Central memory CD8-positive, alpha-beta T cell (primary cell): Measurements from ENCODE around the gene IDH3B.
A peak's percentile ranks its signal among the peaks of the same experiment; 100 is the strongest.

ENCODE experiments used
- ATAC-seq: fragments of 150-1000 bp; cut with Tn5 transposase; replicated peaks from 2 replicates; pipeline ENCODE4 v1.10.0; 2022; ENCODE audit warnings: mild to moderate bottlenecking, moderate FRiP score, moderate number of reproducible peaks; ENCODE audit not compliant: poor library complexity, severe bottlenecking; ENCODE audit errors: extremely low read depth
- DNase-seq, 2 donors: peaks; one replicate each; pipeline ENCODE4 v3.0.0; 2021; ENCODE audit warnings: low spot score in 2 of 2
- H3K27ac Mint-ChIP-seq: one replicate; pipeline ENCODE4 v1.8.0; 2022; ENCODE audit warnings: low read depth, mild to moderate bottlenecking, moderate library complexity, mixed read lengths
- H3K27me3 Mint-ChIP-seq: one replicate; pipeline ENCODE4 v1.8.0; 2022; ENCODE audit warnings: mixed read lengths
- H3K36me3 Mint-ChIP-seq: one replicate; pipeline ENCODE4 v1.8.0; 2022; ENCODE audit warnings: mild to moderate bottlenecking, moderate library complexity, mixed read lengths; ENCODE audit not compliant: insufficient read depth
- H3K4me1 Mint-ChIP-seq: one replicate; pipeline ENCODE4 v1.8.0; 2022; ENCODE audit warnings: mixed read lengths
- H3K4me3 Mint-ChIP-seq: one replicate; pipeline ENCODE4 v1.8.0; 2022; ENCODE audit warnings: mild to moderate bottlenecking, moderate library complexity, mixed read lengths
- H3K9me3 Mint-ChIP-seq: one replicate; pipeline ENCODE4 v1.8.0; 2022; ENCODE audit warnings: mixed read lengths

Gene IDH3B

DNA sequence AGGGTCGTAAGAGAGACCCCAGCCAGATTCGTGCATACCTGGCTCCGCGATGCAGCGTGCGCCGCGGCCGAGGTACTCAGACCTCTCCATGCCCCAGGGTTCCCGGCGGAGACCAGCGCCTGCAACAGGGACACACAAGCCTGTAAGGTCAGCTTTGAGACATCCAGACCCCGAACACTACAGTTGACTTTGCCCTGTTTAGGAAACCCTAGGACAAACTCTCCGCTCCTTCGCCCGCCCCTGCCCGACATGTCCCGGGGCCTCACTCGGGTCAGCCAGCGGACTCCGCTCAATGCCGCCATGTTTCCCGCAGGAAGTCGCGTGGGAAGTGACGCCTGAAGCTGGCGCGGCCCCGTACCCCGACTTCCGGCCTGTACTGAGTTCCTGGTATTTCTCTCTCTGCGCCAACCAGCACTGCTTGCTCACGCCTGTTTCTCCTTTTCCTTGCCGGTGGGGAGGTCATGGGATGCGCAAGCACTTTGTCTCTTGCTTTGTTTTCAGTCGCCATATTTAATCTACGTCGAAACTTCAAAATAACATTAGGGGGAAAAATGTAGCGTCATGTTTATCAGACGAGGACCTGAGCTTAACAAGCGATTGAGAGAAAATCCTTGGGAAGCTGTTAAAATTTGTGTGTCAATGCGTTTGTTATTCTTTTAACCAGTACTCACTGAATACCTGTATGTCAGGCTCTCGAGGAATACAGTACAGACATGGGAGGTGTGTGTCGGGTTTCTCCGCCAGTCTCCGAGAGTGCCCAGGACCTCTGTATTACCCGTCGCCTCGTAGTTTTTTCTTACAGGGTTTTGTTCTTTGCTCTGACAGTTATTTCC, at the start of gene IDH3B:
Gene IDH3B (minus strand): TSS at position 330 of the 833 bp plus-strand sequence. CDS start 28 bp downstream, at position 302.
- Mint-ChIP-seq H3K36me3 (peaks cover 28% of the 10 kb centered on the region), H3K27me3 (no peaks in the 10 kb centered on the region), H3K9me3 (no peaks in the 10 kb centered on the region), H3K27ac (peak within 1 kb of the TSS; percentile 92), H3K4me3 (peak within 1 kb of the TSS; percentile 93), H3K4me1 (peaks cover 21% of the 10 kb centered on the region)
- peak; percentile 98 for ATAC-seq
- peak; percentile 80 to 87 for DNase-seq

GRCh38 chr20:2713285-2713684, 49.3 kb upstream of the IDH3B start:
- ATAC-seq (no peak), DNase-seq (no peak)
- Mint-ChIP-seq H3K4me3 (no peak overlapping the region), H3K36me3 (no peaks in the 10 kb centered on the region), H3K4me1 (no peaks in the 10 kb centered on the region), H3K27me3 (no peaks in the 10 kb centered on the region), H3K27ac (no peak overlapping the region), H3K9me3 (no peaks in the 10 kb centered on the region)

- Mint-ChIP-seq H3K27me3 (peaks cover 16% of the 10 kb centered on the region), H3K9me3 (no peaks in the 10 kb centered on the region), H3K36me3 (peaks cover 3% of the 10 kb centered on the region), H3K4me1 (no peaks in the 10 kb centered on the region), H3K27ac (no peak overlapping the region), H3K4me3 (no peak overlapping the region)
- DNase-seq (no peak), ATAC-seq (no peak)
Measured at GRCh38 chr20:2709205-2709981, 45.4 kb upstream of the IDH3B start.

DNA sequence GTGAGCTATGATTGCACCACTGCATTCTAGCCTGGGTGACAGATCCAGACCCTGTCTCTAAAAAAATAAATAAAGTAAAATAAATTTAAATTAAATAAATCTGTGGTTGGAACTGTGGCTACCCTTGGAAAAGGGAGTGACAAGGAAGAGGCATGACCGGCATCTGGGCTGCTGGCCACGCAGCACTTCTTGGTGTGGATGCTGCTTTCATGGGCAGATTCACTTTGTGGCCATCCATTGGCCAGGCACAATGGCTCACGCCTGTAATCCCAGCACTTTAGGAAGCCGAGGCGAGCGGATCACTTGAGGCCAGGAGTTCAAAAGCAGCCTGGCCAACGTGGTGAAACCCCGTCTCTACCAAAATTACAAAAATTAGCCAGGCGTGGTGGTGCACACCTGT, 44.6 kb upstream of the IDH3B start:
- Mint-ChIP-seq H3K27me3 (peaks cover 16% of the 10 kb centered on the region), H3K36me3 (peaks cover 3% of the 10 kb centered on the region), H3K27ac (no peak overlapping the region), H3K4me1 (no peaks in the 10 kb centered on the region), H3K9me3 (no peaks in the 10 kb centered on the region), H3K4me3 (no peak overlapping the region)
- DNase-seq (no peak), ATAC-seq (no peak)

DNA sequence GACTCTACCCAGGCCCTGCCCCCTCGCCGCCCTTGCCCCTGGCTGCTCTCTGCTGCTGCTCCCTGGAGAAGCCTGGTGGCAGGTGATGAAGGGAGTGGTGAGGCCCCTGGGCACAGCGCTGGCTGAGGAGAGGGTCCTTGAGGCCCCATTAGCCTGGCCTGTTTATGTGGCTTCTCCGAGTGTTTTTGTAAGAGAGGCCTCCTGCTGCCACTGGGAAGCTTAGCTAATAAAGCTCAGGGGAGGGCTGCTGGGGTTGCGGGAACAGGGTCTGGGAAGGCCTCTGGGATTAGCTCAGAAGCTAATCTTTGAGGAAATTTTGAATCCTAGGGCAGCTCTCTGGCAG, 44.0 kb upstream of the IDH3B start:
- Mint-ChIP-seq H3K36me3 (peaks cover 3% of the 10 kb centered on the region), H3K4me3 (no peak overlapping the region), H3K27me3 (peaks cover 16% of the 10 kb centered on the region), H3K27ac (no peak overlapping the region), H3K9me3 (no peaks in the 10 kb centered on the region), H3K4me1 (no peaks in the 10 kb centered on the region)
- ATAC-seq (no peak), DNase-seq (no peak)

DNA sequence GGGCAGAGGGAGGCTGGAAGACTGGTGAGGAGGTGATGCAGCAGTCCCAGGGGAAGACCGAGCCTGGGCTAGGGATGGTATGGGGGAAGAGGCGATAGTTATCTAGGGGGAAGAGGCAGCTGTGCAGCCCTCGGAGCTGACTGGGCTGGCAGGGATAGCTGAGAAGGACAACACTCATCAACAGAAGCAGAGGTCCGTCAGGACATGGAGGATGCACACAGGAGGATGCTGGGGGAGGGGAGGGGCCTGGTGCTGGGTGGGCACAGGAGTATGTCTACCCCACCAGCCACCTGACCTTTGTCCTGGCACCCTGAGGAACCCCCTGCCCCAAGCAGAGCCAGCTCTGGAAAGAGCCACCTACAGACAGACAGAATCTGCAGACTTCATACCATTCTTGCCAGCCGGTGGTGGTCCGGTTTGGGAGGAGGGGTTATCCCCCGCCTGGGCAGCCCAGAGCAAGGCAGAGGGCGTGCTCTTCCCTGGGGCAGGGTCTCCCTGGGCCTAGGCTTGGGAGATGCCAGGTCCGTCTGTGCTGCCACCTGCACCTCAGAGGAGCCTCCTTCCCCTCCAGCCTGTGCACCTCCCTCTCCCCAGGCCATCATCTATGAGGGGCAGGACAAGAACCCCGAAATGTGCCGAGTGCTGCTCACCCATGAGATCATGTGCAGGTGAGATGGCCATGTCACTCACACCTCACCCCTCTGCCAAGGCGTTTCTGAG, 43.5 kb upstream of the IDH3B start:
- ATAC-seq (no peak), DNase-seq (no peak)
- H3K27ac Mint-ChIP-seq, result peak overlapping the region; percentile 3
- H3K27me3 Mint-ChIP-seq, result peaks cover 16% of the 10 kb centered on the region
- peaks cover 3% of the 10 kb centered on the region for H3K36me3 Mint-ChIP-seq
- H3K9me3 Mint-ChIP-seq, result no peaks in the 10 kb centered on the region
- H3K4me3 Mint-ChIP-seq, result no peak overlapping the region
- no peaks in the 10 kb centered on the region for H3K4me1 Mint-ChIP-seq

GRCh38 chr20:2706688-2707352, 42.8 kb upstream of the IDH3B start:
- Mint-ChIP-seq H3K9me3 (no peaks in the 10 kb centered on the region), H3K36me3 (peaks cover 3% of the 10 kb centered on the region), H3K27me3 (peaks cover 17% of the 10 kb centered on the region), H3K4me1 (no peaks in the 10 kb centered on the region), H3K27ac (peak overlapping the region; percentile 3), H3K4me3 (no peak overlapping the region)
- no peak for ATAC-seq
- DNase-seq, result no peak

DNA sequence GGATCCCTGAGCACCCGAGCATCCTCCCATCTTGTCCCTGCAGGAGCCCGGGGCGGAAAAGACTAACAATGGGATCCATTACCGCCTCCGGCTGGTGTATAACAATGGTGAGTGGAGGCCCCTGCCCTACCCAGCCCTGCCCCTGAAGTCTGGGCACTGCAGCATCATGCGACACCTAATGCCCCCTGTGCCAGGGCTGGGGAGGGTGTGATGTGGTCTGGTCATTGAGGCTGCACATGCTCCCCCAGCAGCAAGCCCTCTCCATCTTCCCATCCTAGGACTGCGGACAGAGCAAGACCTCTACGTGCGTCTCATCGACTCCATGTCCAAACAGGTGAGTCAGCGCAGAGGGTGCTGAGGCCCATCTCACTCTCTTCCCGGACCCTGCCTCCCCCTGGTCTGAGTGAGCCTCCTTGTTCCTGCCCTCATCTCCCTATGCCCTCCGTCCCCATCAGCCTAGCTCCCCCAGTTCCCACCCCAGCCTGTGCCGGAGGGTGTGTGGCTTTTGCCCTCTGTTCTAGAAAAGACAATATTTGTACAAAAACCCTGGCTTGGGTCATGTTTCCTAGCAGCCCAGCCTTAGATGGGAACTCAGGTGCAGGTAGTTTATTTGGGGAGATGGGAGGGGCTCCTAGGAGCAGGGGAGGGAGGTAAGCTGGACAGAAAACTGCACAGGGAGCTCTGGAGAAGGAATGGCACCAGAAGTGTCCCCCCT, 42.1 kb upstream of the IDH3B start:
- H3K9me3 Mint-ChIP-seq, result no peaks in the 10 kb centered on the region
- H3K27me3 Mint-ChIP-seq, result peaks cover 24% of the 10 kb centered on the region
- DNase-seq, result peak in 1 of 2 donors; percentile 7
- H3K27ac Mint-ChIP-seq, result no peak overlapping the region
- H3K36me3 Mint-ChIP-seq, result peaks cover 3% of the 10 kb centered on the region
- no peak for ATAC-seq
- H3K4me3 Mint-ChIP-seq, result no peak overlapping the region
- no peaks in the 10 kb centered on the region for H3K4me1 Mint-ChIP-seq

GRCh38 chr20:2703716-2704475, 39.9 kb upstream of the IDH3B start:
- H3K27me3 Mint-ChIP-seq, result peaks cover 36% of the 10 kb centered on the region
- no peaks in the 10 kb centered on the region for H3K9me3 Mint-ChIP-seq
- DNase-seq (no peak), ATAC-seq (no peak)
- H3K4me3 Mint-ChIP-seq, result no peak overlapping the region
- H3K27ac Mint-ChIP-seq, result no peak overlapping the region
- H3K36me3 Mint-ChIP-seq, result peaks cover 5% of the 10 kb centered on the region
- H3K4me1 Mint-ChIP-seq, result no peaks in the 10 kb centered on the region

GRCh38 chr20:2701671-2702081, 37.7 kb upstream of the IDH3B start:
- Mint-ChIP-seq H3K4me1 (no peaks in the 10 kb centered on the region), H3K9me3 (no peaks in the 10 kb centered on the region), H3K4me3 (no peak overlapping the region), H3K27me3 (peaks cover 42% of the 10 kb centered on the region), H3K36me3 (peaks cover 5% of the 10 kb centered on the region), H3K27ac (no peak overlapping the region)
- ATAC-seq, result no peak
- DNase-seq, result no peak

DNA sequence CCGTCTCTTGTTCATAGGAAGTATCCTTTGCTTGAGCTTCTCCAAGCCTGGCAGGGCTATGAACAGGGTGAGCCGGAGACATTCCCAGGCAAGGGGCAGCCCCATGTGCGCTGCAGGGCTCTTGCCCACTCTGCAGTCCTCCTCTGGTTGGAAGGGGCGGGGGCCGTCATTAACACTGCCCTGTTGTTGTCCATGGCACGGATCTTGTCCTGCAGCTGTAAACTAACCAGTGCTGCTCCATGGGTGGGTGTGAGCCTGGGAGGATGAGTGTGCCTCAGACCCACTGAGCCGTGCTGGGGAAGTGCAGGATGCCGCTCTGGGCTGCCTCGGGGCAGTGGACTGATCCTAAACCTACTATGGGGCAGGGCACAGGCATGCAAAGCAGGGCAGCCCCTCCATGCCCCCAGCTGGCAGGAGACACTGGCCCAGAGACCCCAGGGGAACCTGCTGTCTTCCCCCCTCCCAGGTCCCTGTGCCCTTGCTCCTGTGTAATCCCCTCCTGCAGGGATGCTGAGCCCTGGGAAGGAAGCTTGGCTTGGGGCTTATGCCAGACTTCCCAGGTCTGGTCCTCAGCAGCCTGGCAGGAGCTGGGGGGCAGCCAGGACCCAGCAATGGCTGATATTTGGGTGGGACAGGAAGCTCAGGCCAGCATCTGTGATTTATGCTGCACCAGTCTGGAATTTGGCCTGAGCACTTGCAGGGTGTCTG, 37.1 kb upstream of the IDH3B start:
- peaks cover 3% of the 10 kb centered on the region for H3K36me3 Mint-ChIP-seq
- ATAC-seq (no peak), DNase-seq (peak in 1 of 2 donors; percentile 11)
- H3K9me3 Mint-ChIP-seq, result no peaks in the 10 kb centered on the region
- H3K4me3 Mint-ChIP-seq, result no peak overlapping the region
- H3K27ac Mint-ChIP-seq, result no peak overlapping the region
- no peaks in the 10 kb centered on the region for H3K4me1 Mint-ChIP-seq
- peaks cover 43% of the 10 kb centered on the region for H3K27me3 Mint-ChIP-seq
